ENCODE results near the gene OMP.

The OMP gene

GRCh38 chr11:77143405-77144020 lies 40.9 kb downstream of the OMP start:
- no peak for DNase-seq

- DNase-seq = no peak
These were observed 41.7 kb downstream of the OMP start for GRCh38 chr11:77144196-77144856.

GRCh38 chr11:77144857-77145428 lies 42.3 kb downstream of the OMP start:
- DNase-seq = no peak

GRCh38 chr11:77146261-77147035 lies 43.8 kb downstream of the OMP start:
- DNase-seq = no peak

DNA sequence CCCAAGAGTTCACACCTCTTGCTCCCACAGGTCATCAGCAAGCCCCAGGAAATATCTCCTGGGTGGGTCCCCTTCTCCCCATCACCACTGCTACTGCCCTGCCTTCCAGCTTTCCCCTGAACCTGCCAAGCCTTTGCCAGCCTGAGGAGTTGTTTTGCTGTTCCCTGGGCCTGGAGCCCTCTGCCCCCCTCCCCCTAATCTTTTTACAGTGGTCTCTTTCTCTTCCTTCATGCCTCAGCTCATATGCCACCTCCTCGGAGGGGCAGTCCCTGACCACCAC lies 44.3 kb downstream of the OMP start:
- DNase-seq = no peak

DNA sequence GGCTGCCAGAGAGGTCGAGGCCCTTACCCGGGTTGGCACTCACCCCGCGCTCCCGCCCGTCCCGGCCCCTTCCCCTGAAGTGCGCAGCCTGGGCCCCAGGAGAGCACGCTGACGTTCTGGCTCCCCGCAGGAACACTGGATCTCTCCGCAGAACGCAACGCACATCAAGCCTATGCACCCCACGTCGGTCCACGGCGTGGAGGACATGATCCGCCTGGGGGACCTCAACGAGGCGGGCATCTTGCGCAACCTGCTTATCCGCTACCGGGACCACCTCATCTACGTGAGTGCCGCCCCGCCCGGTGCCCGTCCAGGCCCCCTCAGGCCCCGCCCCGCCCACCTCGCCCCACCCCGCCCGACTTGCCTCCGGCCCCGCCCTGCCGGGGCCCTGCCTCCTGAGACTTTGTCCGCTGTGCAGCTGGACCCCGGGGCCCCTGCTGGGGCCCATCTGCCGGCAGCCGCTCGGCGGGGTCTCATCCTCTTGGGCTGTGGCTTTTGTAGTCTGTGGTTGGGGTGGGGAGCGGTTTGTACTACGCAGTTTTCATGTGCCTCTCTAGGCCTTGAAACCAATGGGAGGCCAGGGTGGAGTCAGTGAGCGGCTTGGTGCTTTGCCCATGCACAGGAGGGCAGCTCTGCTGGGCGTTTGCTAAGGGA lies 45.2 kb downstream of the OMP start:
- DNase-seq = no peak

DNA sequence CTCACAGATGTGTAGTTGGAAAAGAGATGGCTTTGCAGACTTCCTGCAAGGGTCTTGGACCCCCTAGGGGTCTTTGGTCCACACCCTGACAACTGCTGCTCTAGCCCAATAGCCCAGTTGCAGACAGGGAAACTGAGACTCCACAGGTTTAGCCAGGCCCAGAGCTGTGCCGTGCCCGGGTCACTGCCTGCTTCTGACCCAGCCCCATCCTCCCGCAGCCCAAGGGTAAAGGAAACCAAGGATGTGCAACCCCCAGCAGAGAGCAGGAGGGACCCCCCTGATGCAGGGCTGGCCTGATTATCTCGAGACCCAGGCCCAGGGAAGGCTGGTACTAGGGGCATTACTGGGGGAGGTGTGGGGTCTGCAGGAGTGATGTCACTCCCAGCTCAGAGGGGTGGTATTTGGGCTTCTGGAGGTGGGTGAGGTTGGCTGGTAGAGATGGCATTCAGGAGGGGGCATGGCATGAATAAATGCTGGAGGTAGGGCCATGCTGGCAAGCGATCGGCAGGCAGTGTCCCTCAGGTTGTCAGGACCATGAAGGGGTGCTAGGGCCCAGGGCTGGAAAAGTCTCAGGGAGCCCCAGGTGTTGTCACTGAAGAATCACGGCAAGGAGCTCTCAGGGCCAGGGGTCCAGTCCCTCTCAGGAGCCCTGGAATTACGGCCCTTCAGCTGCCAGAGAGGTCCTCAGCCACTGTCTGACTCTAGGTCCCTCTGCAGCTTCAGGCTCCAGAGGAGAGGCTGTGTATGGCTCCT lies 46.5 kb downstream of the OMP start:
- no peak for DNase-seq

DNA sequence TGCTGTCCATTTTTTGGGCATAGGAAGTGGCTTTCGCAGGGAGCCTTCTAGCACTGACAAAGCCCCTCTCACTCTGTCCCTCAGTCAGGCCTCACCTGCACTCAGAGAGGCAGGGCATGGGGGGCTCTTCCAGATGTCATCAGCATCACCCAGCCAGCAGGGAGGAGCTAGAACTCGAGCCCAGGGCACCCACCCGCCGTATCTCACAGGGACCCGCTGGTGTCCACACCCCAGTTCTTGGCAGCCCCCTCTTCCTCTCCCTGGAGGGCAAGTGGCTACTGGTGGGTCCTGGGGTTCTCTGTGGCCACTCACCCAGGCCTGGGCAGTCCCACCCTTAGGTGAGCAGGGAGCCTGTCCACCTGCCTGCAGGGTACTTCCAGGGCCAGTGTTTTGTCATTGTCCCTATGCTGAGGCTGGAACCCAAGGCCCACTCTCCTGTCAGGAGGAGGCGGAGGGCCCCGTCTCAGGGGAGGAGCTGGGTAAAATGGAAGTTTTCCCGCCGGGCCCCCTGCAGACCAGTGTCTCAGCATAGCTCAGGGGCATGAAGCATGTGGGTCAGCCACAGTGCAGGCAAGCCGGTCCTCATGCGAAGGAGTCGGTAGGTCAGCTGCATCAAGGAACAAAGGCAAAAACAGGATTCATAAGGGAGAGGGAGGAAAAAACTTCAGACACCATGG lies 47.2 kb downstream of the OMP start:
- DNase-seq = no peak

- DNase-seq = no peak
These were observed 48.2 kb downstream of the OMP start for GRCh38 chr11:77150836-77151235.

DNA sequence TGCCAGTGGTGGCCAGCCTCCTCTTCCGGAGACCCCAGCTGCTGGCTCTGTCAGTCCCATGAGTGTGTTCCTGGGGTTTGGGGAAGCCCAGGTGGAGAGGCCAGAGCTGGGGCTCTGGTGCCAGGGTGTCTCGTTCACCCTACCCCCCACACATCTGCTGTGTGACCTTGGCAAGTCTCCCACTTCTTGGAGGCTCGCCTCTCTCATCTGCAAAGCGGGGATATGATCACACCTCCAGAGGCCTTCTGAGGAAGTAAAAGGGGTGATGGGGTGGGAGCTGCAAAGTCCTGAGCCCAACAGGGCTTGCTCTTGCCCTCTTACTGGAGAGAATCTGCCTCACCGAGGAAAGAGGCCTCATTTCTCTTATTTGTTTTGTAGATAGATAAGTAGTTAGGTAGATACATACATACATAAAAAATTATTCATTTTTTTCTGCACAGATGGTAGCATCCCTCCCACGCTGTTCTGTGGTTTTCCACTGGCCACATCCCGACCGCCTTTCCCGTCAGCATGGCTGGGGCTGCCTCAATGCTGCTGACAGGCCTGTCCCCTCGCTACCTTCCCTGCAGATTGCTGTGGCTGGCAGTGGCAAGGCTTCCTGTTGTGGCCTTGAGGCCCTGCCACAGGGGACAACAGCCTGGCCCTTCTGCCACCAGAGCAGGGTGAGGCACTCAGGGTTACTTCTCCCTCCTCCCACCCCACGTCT lies 49.3 kb downstream of the OMP start:
- DNase-seq = no peak

GRCh38 chr11:77152846-77153245 lies 50.2 kb downstream of the OMP start:
- no peak for DNase-seq

All from SW 1271 (cell line).